ENCODE measurements around the gene ARHGEF6.

Gene ARHGEF6

DNA sequence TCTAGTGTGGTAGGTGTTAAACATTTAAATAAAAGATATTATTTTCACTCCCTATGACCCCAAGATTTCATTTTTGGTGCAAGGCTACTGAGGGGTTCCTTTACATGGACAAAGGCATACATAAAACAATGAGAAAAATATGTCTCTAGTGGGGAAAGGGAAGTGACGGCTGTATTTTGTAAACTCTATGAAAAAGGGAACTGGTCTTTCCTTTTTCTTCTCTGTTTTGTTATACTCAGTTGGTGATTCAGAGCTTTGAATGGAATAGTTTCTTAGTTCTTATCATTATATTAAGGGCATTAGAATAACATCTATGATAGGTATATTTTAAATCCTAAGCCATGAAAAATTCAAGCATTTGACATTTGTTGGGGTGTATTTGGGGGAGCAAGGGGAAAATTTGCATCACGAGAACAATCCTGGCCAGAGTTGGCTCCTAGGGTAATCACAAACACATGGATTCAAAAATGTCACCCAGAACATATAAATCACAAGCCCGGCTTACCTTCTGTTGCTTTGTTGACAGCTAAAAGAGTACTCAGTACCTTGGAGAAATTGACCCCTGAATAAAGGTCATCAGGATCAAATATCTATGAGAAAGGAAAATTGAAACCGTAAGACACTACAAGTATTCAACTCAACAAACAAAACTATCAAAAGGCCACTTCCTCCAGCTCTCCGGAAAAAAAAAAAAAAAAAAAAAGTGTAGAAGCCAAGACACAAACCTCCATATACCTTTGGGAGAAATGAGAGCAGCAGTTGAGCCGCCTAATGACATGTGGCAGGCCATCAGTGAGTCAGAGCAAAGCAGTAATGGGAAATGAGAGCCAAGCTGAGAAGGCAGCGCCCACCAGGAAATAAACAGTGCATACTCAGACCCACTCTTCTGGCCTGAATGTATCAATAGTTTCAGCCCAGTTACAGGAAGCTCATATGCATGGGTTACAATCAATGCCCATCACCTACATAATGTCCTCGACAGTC lies 33.4 kb downstream of the ARHGEF6 start:
- no peak overlapping the region for H3K4me3 ChIP-seq (ENCODE audit: low read depth, low read length)

DNA sequence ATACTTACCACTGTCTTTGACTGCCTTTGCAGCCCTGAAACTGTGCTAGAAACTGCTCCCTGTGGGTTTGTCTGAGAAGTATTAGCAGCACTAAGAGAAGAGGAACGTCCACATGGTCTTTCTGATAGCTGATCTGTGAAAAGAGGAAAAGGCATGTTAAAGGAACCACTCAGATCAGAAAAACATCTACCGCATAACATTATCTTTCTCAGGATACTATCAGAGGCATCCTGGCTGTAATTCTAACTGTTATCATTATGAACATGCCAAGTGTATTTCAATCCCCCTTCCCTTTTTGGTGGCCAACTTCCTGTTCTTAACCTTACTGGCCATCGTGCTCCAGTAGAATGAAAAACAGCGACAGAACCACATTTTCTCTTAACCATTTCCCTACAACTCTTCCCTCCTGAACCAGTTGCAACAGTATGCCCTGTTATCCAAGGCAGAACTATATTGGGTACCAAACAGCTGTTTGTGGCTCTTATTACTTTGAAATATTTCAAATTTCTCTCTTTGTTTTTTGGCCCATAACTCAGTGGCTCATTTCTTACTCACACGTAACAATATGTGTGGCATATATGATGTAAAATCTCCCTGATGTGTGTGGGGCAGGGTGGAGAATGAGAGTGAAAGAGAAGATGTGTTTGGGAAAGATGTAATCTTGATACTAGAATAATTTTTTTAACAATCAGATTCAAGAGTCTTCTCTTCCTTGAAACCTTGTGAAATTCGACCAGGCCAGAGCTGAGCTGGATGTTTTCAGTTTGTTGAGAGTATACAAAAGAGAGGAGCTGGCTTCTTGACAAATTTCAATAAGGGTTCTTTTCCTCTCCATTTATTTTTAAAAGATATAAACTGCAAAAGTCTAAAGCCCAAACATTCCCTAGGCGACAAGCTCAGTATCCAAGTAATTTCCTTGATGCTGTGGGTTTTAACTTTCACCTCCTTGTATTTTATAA lies 35.2 kb downstream of the ARHGEF6 start:
- H3K4me3 ChIP-seq (ENCODE audit: low read depth, low read length) = no peak overlapping the region

DNA sequence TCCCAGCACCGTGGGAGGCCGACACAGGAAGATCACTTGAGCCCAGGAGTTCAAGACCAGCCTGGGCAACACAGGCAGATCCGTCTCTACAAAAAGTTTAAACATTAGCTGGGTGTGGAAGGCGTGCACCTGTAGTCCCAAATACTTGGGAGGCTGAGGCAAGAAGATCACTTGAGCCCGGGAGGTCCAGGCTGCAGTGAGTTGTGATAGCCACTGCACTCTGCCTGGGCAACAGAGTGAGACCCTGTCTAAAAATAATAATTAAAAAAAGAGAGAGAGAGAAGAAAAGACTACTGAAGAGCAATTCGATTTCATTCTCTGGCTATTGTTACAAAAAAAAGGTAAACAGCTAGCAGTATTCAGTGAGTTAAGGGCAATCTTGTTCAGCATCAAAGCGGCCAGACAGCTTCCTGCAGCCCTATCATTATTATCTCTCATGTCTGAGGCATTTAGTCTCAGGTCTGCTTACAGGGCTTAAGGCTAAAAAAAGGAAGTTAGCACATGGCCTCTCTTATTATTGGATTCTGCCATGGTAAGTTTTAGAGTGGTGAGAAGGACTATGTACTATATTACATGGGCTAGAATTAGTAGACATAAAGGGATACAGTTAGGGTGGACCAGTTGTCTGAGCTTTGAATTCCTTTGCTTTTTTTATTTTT lies 37.9 kb downstream of the ARHGEF6 start:
- no peak overlapping the region for H3K4me3 ChIP-seq (ENCODE audit: low read depth, low read length)

DNA sequence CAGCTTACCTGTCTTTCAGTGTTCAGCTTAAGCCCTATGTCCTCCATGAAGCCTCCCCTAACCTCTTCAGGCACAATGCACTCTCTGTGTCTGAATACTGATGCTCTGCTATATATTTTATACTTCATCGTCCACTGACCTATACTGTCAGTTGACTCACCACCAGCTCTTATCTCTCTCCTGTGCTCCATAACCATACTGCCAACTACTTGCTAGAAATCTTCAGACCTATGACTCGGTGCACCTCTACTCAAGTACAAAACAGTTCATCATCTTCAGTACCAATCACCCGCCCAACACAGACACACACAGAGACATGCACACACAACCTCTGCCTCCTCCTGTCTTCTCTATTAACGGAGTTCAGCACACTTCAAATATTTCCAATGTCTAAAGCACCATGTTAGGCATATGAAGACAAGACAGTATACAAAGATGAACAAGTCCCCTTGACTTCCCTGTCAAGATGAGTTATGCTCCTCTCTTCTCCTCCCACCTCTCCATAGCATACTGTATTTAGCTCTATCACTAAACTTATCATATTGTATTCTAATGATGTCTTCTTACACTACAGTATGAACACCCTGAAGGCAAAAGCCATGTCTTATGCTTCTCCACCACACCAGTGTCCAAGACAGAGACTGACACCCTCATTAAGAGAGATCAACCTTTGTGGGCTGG lies 42.5 kb downstream of the ARHGEF6 start:
- no peak overlapping the region for H3K4me3 ChIP-seq (ENCODE audit: low read depth, low read length)

DNA sequence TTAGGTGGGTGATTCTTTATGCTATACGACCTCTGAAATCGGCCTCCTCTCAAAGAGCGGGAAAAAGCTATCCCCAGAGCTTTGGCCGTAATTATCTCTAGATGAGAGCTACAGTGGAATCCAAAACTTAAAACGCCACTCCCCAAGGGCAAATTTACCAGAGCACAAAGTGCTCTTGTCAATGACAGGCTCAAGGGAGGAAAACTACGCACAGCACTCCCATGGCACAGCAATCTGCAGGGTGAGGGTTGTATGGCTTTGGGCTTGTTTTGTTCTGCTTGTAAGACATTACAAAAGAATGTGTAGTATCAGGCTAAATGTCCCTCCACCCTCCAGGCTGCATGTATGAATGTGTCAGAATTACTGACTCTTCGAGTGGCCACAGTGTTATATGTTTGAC lies 44.0 kb downstream of the ARHGEF6 start:
- no peak overlapping the region for H3K4me3 ChIP-seq (ENCODE audit: low read depth, low read length)

DNA sequence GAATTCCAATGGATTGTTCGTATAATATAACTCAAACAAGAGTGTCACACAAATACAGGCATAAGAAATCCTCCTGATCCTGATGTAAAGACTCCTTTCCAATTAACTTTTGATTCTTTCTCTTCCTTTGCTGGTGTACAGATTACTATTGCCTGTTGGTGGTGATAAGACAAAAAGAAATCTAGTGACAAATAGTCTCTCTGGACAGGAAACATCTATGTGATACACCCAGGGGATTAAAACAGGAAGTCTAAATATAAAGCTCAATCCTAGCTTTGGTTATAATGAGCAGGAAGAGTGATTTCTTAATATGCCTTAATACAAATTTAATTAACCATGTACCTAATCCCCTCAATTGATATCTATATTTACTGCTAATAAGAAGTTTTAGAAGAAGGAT lies 45.1 kb downstream of the ARHGEF6 start:
- H3K4me3 ChIP-seq (ENCODE audit: low read depth, low read length) = no peak overlapping the region

DNA sequence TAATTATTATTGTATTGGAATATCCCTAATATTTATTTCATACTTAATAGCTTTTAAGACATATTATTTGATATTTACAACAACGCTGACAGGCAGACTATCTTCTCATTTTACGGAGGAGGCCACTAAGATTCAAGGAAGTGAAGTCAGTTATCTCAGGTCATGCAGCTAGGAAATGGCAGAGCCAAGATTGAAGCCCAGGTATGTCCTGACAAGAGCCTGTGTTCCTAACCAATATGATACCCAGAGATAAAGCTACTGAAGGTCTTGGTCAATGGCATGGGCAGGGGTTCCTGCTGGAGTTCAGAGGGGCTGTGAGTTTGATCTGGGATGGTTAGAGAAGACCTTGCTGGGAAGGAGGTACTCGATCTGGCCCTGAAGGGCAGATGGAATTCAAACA lies 47.1 kb downstream of the ARHGEF6 start:
- H3K4me3 ChIP-seq (ENCODE audit: low read depth, low read length) = no peak overlapping the region

DNA sequence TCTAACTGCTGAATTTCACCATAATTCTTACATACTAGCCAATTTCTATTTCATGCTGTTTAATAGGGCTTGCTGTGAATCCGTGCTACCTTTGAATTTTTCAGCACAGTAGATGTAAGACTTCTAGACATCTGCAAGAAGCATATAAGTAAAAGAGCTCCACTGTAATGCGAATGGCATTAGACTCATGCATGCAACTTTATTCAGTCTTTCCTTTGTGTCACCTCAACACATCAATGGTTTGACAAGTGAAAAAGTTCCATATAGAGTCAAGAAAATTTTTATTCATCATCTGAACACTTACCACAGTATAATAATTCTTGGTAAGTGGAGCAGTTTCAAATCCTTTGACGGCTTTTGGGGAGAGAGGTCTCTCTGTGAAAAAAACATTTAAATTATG lies 48.9 kb downstream of the ARHGEF6 start:
- no peak overlapping the region for H3K4me3 ChIP-seq (ENCODE audit: low read depth, low read length)

DNA sequence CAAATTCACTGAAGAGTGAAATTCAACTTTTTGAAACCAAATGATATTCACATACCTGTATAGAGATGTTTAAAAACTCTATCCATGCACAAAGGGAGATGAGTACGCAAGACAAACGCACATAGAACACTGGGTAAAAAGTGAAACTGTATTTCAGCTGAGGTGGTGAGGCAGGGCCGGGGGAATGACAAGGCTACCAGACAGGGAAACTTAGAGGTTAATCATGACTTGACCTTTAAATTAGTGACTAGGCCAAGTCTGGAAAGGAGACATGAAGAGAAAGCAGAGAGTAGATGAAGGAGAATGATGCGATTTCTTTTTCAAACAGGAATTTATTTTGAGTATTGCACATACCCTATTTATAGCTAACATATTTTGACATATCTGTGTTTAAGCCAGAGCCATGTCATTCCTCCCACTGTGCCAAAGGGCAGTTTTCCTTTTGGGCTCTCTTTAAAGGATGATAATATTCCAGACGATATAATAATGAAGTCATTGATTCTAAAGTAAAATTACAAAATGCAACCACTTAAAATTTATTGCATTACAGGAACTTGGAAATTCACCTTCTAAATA lies 49.4 kb downstream of the ARHGEF6 start:
- H3K4me3 ChIP-seq (ENCODE audit: low read depth, low read length) = no peak overlapping the region

DNA sequence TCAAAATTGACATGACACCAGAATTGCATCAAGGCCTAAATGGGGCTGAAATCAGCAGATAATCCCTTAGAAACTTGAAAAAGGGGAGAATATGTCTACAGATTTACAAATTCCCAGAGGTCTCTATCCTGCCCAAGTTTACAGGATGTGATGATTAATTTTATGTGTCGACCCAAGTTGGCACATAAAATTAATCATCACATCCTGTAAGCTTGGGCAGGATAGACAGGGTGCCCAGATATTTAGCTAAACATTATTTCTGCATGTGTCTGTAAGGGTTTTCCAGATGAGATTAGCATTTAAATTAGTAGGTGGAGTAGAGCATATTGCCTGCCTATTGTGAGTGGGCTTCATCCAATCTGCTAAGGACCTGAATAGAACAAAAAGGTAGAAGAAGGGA lies 52.3 kb downstream of the ARHGEF6 start:
- no peak overlapping the region for H3K4me3 ChIP-seq (ENCODE audit: low read depth, low read length)

DNA sequence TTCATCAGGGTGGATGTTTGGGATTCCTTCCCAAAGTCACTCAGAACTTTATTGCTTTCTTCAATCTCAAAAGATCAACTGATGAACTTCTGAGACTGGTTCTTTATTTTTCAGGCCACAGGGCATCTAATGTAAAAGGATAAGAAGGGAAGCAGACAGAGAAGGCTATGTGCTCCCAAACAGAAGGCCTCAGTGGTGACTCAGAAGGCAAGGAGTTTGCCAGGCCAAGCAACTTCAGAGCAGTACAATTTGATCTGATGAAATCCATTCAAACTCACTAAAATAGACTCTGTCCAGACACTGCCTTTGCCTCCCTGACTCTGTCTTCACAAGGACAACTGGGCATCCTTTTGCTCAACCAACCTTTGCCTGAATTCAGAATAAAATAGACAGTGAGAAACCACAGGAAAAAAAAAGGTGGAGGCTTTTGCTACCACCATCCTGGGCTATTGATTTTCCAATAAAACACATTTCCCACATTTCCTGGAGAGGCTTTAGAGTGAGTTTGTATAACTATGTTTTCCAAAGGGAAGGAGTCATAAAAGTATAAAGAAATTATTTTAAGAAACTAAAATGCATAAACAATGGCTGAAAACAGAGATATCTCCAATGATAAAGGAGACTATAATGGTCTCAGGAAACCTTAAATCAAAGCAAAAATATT lies 55.2 kb downstream of the ARHGEF6 start:
- H3K4me3 ChIP-seq (ENCODE audit: low read depth, low read length) = no peak overlapping the region

DNA sequence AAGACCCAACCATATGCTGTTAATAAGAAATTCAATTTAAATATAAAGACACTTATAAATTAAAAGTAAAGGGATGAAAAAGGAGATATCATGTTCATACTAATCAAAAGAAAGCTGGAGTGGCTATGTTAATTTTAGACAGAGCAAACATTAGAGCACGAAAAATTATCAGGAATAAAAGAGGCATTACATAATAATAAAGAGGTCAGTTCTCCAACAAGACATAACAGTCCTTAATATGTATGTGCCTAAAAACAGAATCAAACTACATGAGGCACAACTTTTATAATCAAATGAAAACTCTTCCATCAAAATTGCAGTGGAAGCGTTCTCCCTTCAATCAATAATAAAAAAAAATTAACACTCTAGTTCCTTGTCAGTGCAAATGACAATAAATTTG lies 62.6 kb downstream of the ARHGEF6 start:
- no peak overlapping the region for H3K4me3 ChIP-seq (ENCODE audit: low read depth, low read length)

DNA sequence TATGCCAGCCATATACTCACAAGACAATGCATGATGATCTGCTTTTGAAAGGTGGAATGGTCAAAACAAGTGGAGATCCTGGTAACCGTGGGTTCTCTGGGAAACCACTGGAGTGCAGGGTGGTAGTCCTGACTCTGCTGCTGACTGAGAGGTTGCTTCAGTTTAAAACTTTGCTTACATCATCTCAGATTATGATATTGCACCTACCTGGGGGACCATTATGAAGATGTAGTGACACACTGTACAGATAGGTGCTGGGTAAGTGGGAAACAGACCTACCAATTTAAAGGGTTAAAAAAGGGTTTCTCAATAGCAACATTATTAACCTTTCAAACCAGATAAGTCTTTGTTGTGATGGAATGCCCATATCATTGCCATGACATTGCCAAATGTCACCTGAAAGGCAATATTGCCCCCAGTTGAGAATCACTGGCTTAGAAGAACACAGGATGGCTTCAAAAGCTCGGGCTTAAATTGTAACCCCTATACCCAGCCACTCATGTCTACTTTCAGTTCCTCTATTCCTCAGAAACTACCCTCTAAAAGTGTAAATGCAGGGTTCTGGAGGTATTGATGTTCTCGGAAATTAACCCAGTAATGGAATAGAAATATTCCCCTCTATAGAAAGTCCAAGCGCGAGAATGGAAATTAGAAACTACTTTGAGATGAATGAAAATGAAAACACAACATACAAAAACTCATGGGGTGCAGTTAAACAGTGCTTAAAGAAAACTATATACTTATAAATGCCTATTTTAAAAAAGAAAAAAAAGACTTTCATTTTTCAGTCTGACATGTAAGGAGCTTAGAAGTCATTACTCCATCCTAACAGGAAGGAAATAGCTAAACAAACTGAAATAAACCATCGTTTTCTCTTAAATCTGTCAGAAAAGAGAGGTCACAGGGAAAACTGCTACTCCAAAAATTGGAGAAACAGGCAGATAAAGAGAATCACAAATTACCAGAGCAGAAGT lies 65.8 kb downstream of the ARHGEF6 start:
- no peak overlapping the region for H3K4me3 ChIP-seq (ENCODE audit: low read depth, low read length)

DNA sequence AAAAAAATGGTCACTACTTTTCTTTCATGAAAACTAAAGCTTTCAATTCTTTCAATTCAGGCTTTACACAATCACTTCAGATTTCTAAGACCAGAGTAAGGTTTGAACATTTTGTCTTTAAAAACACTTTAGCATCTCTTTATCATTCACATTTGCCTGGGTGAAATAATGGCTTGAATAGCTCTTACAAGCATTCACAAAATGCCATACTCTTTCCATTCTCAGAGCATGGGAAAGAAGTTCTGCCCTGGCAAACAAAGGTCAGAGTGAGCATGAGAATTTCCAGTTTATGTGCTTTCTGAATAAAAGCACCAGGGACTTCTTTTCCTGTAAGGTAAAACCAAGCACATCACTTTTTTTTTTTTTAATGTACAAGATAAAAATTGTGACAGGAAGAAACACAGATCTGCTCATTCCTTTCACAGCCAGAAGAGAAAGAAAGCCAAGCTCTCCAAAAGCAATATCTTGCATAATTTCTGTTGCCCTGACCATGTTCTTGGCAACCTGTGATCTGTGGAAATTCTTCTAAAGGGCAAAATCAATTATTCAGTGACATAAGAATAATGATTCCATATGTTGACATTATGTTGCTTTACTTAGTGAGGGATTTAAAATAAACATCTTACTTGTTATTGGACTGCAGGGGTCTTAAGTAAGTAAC lies 68.0 kb downstream of the ARHGEF6 start:
- H3K4me3 ChIP-seq (ENCODE audit: low read depth, low read length) = no peak overlapping the region

DNA sequence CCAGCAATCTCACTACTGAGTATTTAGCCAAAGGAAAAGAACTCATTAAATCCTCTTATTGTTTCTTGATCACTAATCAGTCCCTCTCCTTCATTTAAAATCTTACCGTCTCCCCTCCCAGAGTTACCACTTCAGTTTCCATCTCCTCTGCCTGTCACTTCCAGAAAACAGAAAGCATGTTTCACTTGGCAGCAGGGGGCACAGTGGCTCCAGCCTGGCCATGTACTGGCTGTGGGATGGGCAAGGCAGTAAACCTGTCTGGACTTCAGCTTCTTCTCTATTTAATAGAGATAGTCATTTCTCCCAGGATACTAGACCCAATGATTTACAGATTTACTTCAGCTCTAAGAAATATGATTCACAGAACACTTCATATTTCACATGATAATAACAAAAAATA lies 69.6 kb downstream of the ARHGEF6 start:
- H3K4me3 ChIP-seq (ENCODE audit: low read depth, low read length) = no peak overlapping the region

DNA sequence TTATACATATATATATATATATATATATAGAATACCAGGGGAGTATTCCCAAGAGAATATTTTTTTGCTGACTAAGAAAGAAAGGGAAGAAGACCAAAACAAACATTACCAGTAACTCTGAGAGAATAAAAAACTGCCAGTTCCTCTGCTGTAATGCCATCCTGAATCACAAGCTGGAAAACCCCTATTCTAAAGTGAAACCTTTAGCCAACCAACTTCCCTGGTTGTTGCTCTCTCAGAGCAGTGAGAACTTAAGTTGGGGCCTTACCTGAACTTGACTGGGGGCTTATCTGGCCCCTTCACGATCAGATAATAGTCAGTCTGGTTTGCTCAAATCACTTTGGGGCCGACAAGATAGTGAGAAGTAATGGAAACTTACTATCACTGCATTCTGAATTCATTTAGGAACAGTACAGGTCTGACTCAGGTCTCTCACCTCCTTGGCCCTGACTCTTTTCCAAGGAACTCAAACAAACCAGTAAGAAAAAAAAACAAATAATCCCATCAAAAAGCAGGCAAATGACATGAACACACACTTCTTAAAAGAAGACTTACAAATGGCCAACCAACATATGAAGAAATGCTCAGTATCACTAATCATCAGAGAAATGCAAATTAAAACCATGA lies 70.3 kb downstream of the ARHGEF6 start:
- no peak overlapping the region for H3K4me3 ChIP-seq (ENCODE audit: low read depth, low read length)

DNA sequence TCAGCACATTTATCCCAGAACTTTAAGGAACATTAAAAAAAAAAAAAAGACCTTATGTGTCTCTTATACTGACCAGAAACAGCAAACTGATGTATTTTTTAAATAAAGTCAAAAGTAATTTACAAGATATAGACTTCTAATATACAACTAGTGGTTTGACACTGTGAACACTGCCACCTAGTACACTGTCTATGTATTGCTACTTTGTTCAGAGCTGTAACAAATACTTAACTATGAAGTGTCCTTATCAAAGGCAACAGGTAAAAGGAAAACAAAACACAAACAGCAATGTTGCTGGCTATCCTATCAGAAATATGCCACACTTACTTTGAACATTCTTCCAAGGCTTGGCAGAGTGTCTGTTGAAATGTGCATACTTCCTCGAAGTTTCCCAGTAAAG lies 72.4 kb downstream of the ARHGEF6 start:
- H3K4me3 ChIP-seq (ENCODE audit: low read depth, low read length) = no peak overlapping the region

DNA sequence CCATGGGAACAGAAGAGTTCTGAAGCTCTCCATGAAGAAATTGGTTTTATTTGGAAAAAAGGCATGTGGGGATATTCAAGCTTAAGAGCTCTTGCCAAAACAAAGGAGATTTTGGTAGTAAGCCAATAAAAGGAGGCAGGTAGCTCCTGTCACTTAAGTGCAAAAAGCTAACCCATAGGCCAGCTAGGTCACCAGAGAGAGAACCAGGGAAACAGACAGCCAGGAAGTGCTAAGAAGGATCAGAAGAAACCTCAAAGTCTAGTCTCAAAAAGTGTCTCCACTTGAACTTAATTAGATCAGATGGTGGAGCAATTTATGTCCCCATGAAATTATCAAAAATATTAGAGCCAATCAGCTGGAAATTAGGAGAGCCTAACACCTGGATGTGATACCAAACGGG lies 83.6 kb downstream of the ARHGEF6 start:
- H3K4me3 ChIP-seq (ENCODE audit: low read depth, low read length) = no peak overlapping the region

All from iPS-11a (cell line).